ENCODE data around the gene STX1A. TPM values are rescaled to one million over a fixed set of nuclear protein-coding genes. Genes with fewer than 3 reads are reported as not detected.

The STX1A gene
- total and polyA plus RNA-seq, 2 of the 8 experiments (the other 6 are each of a cell fraction or from before 2014, with no cell fraction given), result 13.5 to 17.5 TPM

DNA sequence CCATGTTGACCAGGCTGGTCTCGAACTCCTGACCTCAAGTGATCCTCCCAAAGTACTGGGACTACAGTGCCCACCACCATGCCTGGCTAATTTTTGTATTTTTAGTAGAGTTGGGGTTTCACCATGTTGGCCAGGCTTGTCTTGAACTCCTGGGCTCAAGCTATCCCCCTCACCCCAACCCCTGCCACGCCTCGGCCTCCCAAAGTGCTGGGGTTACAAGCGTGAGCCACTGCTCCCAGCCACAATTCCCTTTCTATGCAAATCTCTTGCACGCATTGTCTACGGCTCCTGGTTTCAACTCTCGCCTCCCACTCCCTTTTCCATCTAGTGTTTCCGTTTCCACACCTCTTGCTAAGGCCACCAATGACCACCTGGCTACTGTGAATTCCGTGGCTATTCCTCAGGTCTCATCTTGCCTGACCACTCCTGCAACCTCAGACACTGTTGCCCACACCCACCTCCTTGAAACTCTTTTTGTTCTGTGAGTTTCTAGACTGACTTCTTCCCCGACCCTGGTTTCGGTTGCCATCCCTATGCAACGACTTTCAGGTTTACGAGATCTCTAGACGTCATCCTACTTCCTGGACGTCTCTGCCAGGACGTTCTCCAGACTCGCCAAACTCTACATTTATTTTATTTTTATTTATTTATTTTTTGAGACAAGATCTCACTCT is 47.2 kb upstream of the STX1A start (continued):
- no peak for TF ChIP-seq RFX5 (IDR thresholded peaks at IDR 0.05; ENCODE audit: borderline replicate concordance, low read depth, low read length)
- no peak for TF ChIP-seq RXRA (IDR thresholded peaks at IDR 0.05; ENCODE audit: insufficient read depth, low read depth, low read length)
- TF ChIP-seq TCF12 (IDR thresholded peaks at IDR 0.05; ENCODE audit: low read depth, low read length), result no peak
- no peak for TF ChIP-seq RAD21 (IDR thresholded peaks at IDR 0.05 in 1 of 2, conservative IDR thresholded peaks at IDR 0.05 in 1 of 2; ENCODE audit: low read depth in 2 of 2, low read length in 2 of 2)

Data from H1 (cell line).